Measurements from ENCODE around the gene ZFYVE9.

ZFYVE9 gene

GRCh38 chr1:52237430-52237829 lies 95.5 kb downstream of the ZFYVE9 start:
- no peak for DNase-seq (ENCODE audit: extremely low read depth in 1 of 2, low read depth in 1 of 2)

- DNase-seq (ENCODE audit: extremely low read depth in 1 of 2, low read depth in 1 of 2): no peak
Observed at GRCh38 chr1:52238474-52238873, 96.6 kb downstream of the ZFYVE9 start.

- no peak for DNase-seq (ENCODE audit: extremely low read depth in 1 of 2, low read depth in 1 of 2)
Observed at GRCh38 chr1:52238887-52239707, 97.2 kb downstream of the ZFYVE9 start.

- DNase-seq (ENCODE audit: extremely low read depth in 1 of 2, low read depth in 1 of 2): no peak
Observed at GRCh38 chr1:52239708-52240001, 97.8 kb downstream of the ZFYVE9 start.

- no peak for DNase-seq (ENCODE audit: extremely low read depth in 1 of 2, low read depth in 1 of 2)
Observed at GRCh38 chr1:52240592-52241210, 98.8 kb downstream of the ZFYVE9 start.

GRCh38 chr1:52243221-52243987 lies 101.5 kb downstream of the ZFYVE9 start:
- no peak for DNase-seq (ENCODE audit: extremely low read depth in 1 of 2, low read depth in 1 of 2)

- no peak for DNase-seq (ENCODE audit: extremely low read depth in 1 of 2, low read depth in 1 of 2)
Observed at GRCh38 chr1:52249831-52250230, 107.9 kb downstream of the ZFYVE9 start.

- DNase-seq (ENCODE audit: extremely low read depth in 1 of 2, low read depth in 1 of 2): no peak
Observed at GRCh38 chr1:52253421-52253820, 111.5 kb downstream of the ZFYVE9 start.

- no peak for DNase-seq (ENCODE audit: extremely low read depth in 1 of 2, low read depth in 1 of 2)
Observed at GRCh38 chr1:52259886-52260285, 118.0 kb downstream of the ZFYVE9 start.

- no peak for DNase-seq (ENCODE audit: extremely low read depth in 1 of 2, low read depth in 1 of 2)
Observed at GRCh38 chr1:52263153-52263910, 121.4 kb downstream of the ZFYVE9 start.

- no peak for DNase-seq (ENCODE audit: extremely low read depth in 1 of 2, low read depth in 1 of 2)
Observed at GRCh38 chr1:52264530-52265115, 122.7 kb downstream of the ZFYVE9 start.

- no peak for DNase-seq (ENCODE audit: extremely low read depth in 1 of 2, low read depth in 1 of 2)
Observed at GRCh38 chr1:52266507-52266906, 124.6 kb downstream of the ZFYVE9 start.

GRCh38 chr1:52268372-52268771 lies 126.5 kb downstream of the ZFYVE9 start:
- no peak for DNase-seq (ENCODE audit: extremely low read depth in 1 of 2, low read depth in 1 of 2)

GRCh38 chr1:52281518-52281917 lies 139.6 kb downstream of the ZFYVE9 start:
- DNase-seq (ENCODE audit: extremely low read depth in 1 of 2, low read depth in 1 of 2): no peak

GRCh38 chr1:52288286-52288685 lies 146.4 kb downstream of the ZFYVE9 start:
- DNase-seq (ENCODE audit: extremely low read depth in 1 of 2, low read depth in 1 of 2): no peak

GRCh38 chr1:52294580-52294979 lies 152.7 kb downstream of the ZFYVE9 start:
- no peak for DNase-seq (ENCODE audit: extremely low read depth in 1 of 2, low read depth in 1 of 2)

- DNase-seq (ENCODE audit: extremely low read depth in 1 of 2, low read depth in 1 of 2): no peak
Observed at GRCh38 chr1:52296345-52296744, 154.5 kb downstream of the ZFYVE9 start.

GRCh38 chr1:52305417-52306226 lies 163.7 kb downstream of the ZFYVE9 start:
- no peak for DNase-seq (ENCODE audit: extremely low read depth in 1 of 2, low read depth in 1 of 2)

GRCh38 chr1:52306227-52307006 lies 164.5 kb downstream of the ZFYVE9 start:
- DNase-seq (ENCODE audit: extremely low read depth in 1 of 2, low read depth in 1 of 2): no peak
